Eye (tissue), 1 donor: Measurements from ENCODE around the gene CLNS1A.
"Not testable (repeated sequence)": the region's sequence is repeated elsewhere in the genome, so short reads cannot be mapped to it uniquely, and the experiment has no call there.

Experiments used
- DNase-seq: peaks from one replicate; pipeline ENCODE4 v3.0.0-alpha.2; 2015

CLNS1A gene

DNA sequence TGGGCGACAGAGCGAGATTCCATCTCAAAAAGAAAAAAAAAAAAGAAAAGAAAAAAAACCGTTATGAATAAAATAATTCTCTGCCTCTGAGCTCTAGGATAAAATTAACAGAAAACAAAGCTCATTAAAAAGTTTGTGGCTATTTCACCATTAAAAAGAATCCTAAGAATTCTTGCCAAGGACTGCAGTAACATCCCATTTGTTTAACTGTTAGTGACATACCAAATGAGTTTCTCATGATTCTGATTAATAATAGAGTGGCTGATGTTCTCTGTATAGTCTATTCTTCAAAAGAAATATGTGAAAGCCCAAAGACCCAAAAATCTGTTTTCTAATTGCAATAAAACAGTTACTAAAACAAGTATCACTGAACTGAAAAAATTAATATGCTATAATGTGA is 19.7 kb downstream of the CLNS1A start:
- no peak for DNase-seq

DNA sequence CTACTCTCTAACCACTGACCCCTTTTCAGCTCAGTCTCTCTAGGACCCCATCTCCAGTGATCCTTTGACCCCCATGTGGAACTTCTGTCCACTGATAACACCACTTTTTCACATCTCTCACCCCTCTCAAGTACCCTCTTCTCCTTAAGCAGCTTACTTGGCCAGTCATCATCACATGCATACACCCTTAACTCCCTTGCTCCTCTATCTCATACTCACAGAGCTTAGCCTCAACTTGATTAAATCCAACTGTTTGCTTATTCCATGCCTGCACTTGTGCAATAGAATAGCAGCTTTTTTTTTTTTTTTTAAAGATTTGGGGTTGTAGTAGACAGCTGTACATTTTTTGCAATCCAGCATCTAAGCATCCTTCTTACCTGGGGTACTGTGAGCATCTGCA is 25.7 kb downstream of the CLNS1A start:
- no peak for DNase-seq

DNA sequence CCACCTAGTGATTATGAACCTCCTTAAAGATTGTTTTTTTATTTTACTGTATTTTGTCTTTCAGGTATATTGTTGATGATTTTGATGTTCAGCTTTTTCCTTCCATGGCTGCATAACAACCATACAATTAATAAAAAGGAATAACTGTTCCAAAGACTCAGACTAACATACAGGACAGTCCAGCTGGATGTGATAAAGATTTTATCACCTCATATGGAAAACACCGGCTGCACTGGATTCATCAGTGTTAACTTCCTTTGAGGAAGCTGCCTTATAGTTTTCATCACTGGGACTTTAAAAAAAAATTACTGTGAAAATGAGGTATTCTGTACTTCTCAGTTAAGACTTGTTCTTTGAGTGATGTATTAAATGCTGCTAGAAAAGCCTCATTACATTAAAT is 28.4 kb downstream of the CLNS1A start:
- DNase-seq: no peak

DNA sequence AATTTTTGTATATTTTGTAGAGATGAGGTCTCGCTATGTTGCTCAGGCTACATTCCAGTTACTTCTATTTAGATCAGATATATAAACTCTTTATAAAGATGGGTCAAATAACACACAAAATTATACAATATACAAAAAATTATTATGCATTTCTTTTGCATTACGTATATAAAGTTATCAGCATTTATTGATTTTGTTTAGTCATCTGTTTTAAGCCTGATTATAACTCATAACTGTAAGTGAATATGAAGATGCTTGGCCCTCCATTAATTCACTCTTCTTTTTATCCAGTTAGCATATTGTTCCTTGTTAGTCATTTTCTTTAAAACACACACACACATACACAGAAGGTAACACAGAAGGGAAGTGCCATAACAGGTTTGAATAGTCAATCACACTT is 33.3 kb downstream of the CLNS1A start:
- DNase-seq: no peak

DNA sequence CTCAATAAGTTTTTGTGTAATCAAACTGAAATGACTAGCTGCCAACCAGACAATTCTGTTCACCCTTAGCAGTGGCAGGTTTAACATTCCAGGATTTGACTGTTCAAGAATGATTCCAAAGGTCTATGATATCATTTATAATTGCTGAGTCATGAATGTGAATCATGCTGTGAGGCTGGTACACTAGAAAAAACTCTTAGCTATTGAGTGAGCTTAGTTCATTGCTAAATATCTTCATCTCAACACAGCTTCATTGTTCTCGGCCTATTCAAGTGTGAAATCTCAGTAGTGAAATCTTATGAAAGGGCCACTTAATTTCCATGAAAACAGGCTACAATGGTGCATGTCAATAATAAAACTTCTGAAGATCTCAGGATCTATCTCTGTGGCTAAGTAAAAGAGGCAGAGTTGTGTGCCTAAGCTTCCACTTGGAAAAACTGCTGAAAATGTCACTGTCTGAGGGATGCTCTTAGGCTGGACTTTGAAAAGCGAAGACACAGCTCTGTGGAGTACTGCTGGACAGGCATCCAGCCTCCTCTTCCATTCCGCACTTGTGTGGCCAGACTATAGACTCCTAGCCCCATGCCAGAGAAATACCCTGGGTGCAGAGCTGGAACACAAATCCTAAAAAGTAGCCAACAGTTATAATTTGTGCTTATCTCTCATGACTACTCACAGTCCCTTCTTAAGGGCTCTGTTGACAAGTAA is 35.1 kb downstream of the CLNS1A start:
- DNase-seq: peak; percentile 73

DNA sequence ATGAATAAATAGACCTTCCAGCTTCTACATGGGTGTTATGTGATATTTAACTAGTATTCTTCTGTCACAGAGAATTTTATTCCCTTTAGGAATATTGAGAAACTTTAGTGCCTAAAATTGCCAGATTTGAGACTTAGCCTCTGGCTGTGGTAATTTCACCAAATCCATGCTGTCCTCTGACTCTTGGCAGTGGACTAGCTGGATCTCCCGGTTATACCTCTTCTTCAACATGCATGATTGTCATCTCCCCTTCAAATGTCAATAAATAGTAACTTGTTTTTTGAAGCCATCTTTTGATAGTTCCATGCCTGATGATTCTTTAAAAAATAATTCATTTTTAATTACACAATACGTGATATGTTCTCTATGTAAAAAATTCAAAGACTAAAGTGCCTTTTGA is 39.4 kb downstream of the CLNS1A start:
- no peak for DNase-seq

DNA sequence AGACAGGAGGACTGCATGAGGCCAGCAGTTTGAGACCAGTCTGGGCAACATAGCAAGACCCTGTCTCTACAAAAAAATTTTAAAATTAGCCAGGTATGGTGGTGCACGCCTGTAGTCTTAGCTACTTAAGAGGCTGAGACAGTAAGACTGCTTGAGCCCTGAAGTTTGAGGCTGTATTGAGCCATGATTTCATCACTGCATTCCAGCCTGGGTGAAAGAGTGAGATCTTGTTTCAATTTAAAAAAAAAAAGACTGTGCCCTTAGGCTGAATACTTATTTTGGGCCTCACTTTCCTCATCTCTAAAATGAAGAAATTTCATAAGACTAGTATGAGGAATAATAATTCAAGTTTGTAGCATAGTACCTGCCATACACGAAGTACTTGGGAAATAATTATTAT is 41.0 kb downstream of the CLNS1A start:
- no peak for DNase-seq

DNA sequence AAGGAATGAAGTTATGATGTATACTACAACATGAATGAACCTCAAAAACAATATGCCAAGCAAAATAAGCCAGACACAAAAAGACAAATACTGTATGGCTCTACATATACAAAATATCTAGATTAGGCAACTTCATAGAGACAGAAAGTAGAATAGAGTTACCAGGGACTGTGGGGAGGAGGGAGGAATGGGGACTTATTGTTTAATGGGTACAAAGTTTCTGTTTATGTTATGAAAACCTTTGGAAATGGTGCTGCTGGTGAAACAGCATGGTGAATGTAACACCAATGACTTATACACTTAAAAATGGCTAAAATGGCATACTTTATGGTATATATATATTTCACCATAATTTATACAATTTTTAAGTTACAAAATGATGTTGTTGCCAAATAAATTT is 43.7 kb downstream of the CLNS1A start:
- DNase-seq: no peak

DNA sequence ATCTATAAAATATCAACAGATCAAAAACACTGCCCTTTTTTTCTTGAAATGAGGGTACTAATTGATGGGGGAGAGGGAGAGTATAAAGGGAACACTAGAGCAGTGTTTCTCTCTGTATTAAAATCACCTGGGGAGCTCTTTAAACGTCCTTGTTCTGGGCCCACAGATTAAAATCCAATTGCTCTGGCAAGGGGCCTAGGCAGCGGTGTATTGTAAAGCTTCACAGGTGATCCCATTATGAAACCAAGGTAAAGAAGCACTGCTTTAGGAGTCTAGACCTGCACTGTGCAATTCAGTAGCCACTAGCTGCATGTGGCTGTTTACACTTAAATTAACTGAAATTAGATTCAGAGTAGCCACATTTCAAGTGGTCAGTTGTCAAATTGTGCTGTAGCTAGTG is 44.9 kb downstream of the CLNS1A start:
- no peak for DNase-seq

DNA sequence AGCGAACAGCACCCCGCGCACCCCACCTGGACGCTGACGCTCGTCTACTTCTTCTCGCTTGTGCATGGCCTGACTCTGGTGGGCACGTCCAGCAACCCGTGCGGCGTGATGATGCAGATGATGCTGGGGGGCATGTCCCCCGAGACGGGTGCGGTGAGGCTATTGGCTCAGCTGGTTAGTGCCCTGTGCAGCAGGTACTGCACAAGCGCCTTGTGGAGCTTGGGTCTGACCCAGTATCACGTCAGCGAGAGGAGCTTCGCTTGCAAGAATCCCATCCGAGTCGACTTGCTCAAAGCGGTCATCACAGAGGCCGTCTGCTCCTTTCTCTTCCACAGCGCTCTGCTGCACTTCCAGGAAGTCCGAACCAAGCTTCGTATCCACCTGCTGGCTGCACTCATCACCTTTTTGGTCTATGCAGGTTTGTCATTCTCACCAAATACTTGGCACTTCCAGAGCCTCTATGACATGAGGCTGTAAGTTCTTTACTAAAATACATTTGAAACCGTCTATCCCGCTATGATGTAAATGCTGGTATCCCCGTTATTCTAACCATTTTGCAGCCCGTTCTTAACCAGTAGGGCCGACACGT is 47.3 kb downstream of the CLNS1A start:
- DNase-seq: peak; percentile 83

DNA sequence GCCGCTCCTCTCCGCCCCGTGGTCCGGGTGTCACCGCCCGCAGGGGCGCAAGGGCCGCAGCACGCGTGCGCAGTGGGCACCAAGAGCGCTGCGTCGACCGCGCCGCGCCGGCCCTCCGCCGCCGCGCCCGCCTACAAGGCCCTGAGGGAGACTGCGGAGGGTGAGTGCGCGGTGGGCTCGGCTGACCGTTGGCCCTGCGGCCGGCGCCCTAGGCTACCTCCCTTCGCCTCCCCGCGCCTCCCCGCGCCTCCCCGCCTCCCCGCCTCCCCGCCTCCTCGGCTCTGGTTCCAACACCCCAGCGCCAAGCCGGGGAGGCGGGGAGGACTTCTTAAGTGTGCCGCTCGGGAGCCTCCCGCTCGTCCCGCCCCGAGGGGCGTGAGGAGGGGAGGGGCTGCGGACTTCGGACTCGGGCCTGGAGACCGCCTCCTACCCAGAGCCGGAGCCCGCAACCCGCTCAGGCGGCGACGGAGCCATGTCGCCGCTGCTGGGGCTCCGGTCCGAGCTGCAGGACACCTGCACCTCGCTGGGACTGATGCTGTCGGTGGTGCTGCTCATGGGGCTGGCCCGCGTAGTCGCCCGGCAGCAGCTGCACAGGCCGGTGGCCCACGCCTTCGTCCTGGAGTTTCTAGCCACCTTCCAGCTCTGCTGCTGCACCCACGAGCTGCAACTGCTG is 47.9 kb downstream of the CLNS1A start, which contains the start of gene AQP11:
TSS of gene AQP11 (plus strand) at position 433 of the 673 bp plus-strand sequence. CDS start at position 473, 40 bp downstream.
- peak; percentile 94 for DNase-seq

DNA sequence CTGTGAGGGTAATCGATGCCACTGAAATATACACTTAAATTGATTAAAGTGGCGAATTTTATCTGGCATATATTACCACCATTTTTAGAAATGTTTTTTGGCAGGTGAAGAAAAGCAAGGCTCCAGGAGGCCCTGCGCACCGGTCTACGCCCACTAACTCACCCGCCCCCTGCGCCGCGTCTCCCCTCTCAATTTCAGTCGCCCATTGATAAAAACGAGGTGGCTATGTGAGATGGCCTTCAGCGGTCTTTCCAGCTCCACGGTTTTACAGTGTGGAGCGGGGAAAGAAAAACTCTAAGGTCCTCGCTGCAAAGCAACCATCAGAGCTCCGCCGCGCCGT is 48.4 kb downstream of the CLNS1A start:
- no peak for DNase-seq

DNA sequence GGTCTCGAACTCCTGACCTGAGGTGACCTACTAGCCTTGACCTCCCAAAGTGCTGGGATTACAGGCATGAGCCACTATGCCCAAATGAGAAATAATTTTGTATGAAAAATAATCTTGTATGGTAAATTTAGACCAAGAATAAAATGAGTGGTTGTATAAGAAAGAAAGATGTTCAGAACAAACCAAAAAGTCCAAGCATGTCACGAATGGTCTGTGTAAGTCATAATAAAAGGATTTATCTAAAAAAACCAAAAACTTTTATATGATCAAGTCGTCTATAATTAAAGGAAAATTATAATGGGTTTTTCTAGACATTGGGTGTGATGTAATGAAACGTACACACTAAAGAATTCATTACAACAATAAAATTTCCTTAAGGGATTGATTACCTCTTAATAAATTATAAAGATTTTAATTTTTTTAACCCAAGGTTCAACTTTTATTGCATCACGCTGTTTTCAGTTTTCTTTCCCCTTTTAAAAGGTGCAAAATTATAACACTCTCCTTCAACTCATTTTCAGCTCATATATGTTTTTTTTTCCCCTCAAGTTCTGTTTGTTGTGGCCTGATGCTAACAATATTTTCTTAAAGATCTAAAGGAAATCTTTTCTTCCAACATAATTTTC is 56.8 kb downstream of the CLNS1A start:
- peak; percentile 63 for DNase-seq

DNA sequence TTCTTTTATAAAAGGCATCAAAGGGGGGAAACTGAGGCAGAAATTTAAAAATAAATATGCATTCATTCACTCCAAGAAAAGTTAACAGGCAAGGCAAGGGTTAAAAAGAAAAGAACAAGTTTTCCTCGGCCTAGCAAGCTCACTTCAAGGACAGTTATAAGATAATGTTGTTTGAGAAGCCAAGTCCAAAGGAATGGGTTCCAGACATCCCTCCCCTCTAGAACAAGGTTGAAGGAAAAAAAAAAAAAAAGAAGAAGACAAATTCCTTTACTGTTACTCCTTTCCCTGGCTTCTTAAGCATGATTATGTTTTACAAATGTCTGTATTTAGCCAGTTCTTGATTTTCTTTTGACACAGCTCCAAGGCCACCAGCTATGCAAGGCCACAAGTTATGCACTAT is 62.2 kb downstream of the CLNS1A start:
- DNase-seq: not testable (repeated sequence)

DNA sequence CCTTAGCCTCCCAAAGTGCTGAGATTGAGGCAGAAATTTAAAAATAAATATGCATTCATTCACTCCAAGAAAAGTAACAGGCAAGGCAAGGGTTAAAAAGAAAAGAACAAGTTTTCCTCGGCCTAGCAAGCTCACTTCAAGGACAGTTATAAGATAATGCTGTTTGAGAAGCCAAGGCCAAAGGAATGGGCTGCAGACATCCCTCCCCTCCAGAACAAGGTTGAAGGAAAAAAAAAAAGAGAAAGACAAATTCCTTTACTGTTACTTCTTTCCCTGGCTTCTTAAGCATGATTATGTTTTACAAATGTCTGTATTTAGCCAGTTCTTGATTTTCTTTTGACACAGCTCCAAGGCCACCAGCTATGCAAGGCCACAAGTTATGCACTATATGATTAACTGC is 66.7 kb downstream of the CLNS1A start:
- not testable (repeated sequence) for DNase-seq

DNA sequence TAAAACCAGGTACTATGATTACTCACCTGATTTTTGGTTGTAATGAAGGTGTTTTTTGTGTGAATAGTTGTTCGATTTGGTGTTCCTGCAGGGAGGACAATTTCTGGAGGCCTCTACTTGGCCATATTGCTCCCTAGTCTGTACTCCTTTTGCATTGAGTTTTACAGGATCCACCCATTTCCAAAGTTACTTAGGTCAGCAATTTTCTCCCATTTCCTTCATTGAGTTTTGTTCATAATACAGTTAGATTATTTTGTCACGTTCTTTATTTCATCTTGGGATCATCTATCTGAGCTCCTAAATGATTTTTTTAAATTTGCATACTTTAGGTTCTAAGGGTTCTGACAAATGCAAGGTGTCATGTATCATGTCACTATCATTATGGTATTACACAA is 67.9 kb downstream of the CLNS1A start:
- no peak for DNase-seq

DNA sequence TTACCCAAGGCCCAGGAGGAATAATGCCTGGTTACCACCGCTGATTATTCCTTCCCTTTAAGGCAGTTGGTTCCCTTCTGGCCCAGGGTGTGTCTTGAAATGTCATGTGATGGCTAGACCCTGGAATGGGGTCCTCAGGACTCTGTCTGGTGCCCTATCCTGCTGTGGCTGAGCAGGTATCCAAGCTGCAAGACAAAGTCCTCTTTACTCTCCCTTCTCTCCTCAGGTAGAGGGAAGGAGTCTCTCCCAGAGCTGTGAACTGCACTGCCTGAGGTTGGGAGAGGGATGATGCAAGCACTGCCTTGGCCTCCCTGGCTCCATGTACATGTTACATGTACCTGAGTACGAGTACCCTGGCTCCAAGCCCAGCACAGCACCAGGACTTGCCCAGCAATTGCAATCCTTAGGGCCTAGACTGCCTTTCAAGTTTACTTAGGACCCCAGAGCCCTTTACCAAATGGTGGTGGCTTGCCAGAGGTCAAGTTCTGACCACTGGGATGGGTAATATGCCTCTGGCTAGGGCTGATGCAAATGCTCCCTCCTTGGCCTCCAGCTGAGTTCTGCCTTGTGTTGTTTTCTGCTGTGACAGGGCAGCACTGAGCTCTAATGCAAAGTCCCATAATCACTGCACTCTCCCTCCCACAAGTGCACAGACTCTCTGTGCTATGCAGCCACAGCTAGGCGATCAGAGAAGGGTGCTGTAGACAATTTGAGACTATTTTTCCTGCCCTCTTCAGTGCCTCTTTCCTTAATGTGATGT is 68.5 kb downstream of the CLNS1A start:
- DNase-seq: no peak

DNA sequence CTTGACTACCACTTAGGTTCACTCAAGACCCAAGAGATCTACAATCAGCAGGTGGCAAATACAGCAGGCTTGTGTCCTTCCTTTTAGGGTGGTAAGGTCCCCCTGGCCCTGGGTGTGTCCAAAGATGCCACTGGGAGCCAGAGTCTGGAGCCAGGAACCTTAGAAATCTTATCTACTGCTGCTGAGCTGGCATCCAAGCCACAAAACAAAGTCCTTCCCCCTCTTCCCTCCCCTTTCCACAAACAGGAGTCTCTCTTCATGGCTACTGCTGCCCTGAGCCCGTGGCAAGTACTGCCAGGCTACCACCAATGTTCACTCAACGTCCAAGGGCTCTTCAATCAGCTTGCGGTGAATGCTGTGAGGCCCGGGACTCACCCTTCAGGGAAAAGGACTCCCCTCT is 69.3 kb downstream of the CLNS1A start:
- DNase-seq: no peak
